Prostate gland (tissue), 2 donors: ENCODE data around the gene CCDC85A. TPM values are rescaled to one million over a fixed set of nuclear protein-coding genes. Genes with fewer than 3 reads are reported as not detected.

ENCODE experiments used
- DNase-seq: peaks from one replicate; pipeline ENCODE4 v3.0.0-alpha.2; 2019; ENCODE audit warnings: low spot score
- H3K27ac ChIP-seq, 2 donors: fragments of 200-600 bp; sonication (generic); 2 replicates each; pipeline ENCODE4 v1.5.1; 2017 to 2019
- H3K27me3 ChIP-seq: fragments of 200-600 bp; sonication (generic); replicated peaks from 2 replicates; pipeline ENCODE4 v1.5.1; 2019; ENCODE audit not compliant: insufficient read depth
- H3K36me3 ChIP-seq, 2 donors: fragments of 200-600 bp; sonication (generic); 1 replicate in 1 of 2; 2 replicates in 1 of 2; pipeline versions ENCODE4 v1.5.1 to v1.8.1; 2017 to 2019
- H3K4me1 ChIP-seq: fragments of 200-600 bp; sonication (generic); replicated peaks from 2 replicates; pipeline ENCODE4 v1.5.1; 2019
- H3K4me3 ChIP-seq, 2 donors: fragments of 200-600 bp; sonication (generic); 2 replicates each; pipeline ENCODE4 v1.5.1; 2017 to 2019
- H3K9me3 ChIP-seq: fragments of 200-600 bp; sonication (generic); 2 replicates; pipeline ENCODE4 v1.5.1; 2017
- CTCF ChIP-seq, 4 experiments: fragments of 200-600 bp in 2 of 4; fragments of 450-650 bp in 2 of 4; sonication (generic) in 2 of 4; IDR thresholded peaks; 1 replicate in 3 of 4; 2 replicates in 1 of 4; pipeline ENCODE4 v1.5.1; 2016 to 2019; ENCODE audit warnings: antibody characterized with exemption in 4 of 4, mild to moderate bottlenecking in 2 of 4, moderate library complexity in 2 of 4
- POLR2A ChIP-seq: fragments of 450-650 bp; IDR thresholded peaks from one replicate; pipeline ENCODE4 v1.6.1; 2016; ENCODE audit warnings: antibody characterized with exemption, mild to moderate bottlenecking
- POLR2AphosphoS5 ChIP-seq: sonication (generic); formaldehyde crosslinking; IDR thresholded peaks from one replicate; pipeline ENCODE4 v1.6.1; 2017; ENCODE audit warnings: antibody characterized with exemption
- WGBS: methylation state at CpG from one replicate; pipeline ENCODE4 v1.1.5; 2018; 5-methylcytosine and 5-hydroxymethylcytosine counted together
- intact Hi-C: fragments of 100-400 bp; cut with DNase I; formaldehyde crosslinking; loops from one replicate; pipeline ENCODE4 v1.14.2; 2022
- total RNA-seq, 2 donors: library from RNA; depleted of rRNA; stranded (reverse); fragments of >200 nt; gene quantifications; one replicate each; pipeline ENCODE4 v1.1.0, GENCODE V29; 2016

CCDC85A gene
- total RNA-seq, 2 donors from 2014 or later, result 1.5 to 4.5 TPM

GRCh38 chr2:56230156-56230555 is 46.4 kb downstream of the CCDC85A start:
- WGBS, result 26% methylated on average over 2 of the region's 2 CpGs
- no peaks in the 10 kb centered on the region for H3K27me3 ChIP-seq
- no peak overlapping the region for H3K4me3 ChIP-seq
- H3K4me1 ChIP-seq, result no peaks in the 10 kb centered on the region
- intact Hi-C loops, result no loop called here
- no peaks in the 10 kb centered on the region for H3K9me3 ChIP-seq
- no peaks in the 10 kb centered on the region for H3K36me3 ChIP-seq
- H3K27ac ChIP-seq, result no peak overlapping the region
- no peak for TF ChIP-seq CTCF (IDR thresholded peaks at IDR 0.05)
- no peak for TF ChIP-seq POLR2A
- TF ChIP-seq POLR2AphosphoS5, result peak; percentile 44
- DNase-seq, result no peak

GRCh38 chr2:56231361-56231760 is 47.6 kb downstream of the CCDC85A start:
- 95% methylated on average over 3 of the region's 3 CpGs for WGBS
- intact Hi-C loops, result no loop called here
- no peaks in the 10 kb centered on the region for H3K4me1 ChIP-seq
- no peak for DNase-seq
- H3K4me3 ChIP-seq, result no peak overlapping the region
- no peak for TF ChIP-seq POLR2A
- no peak for TF ChIP-seq CTCF (IDR thresholded peaks at IDR 0.05)
- no peak for TF ChIP-seq POLR2AphosphoS5
- H3K27me3 ChIP-seq, result no peaks in the 10 kb centered on the region
- no peaks in the 10 kb centered on the region for H3K36me3 ChIP-seq
- no peak overlapping the region for H3K27ac ChIP-seq
- no peaks in the 10 kb centered on the region for H3K9me3 ChIP-seq

GRCh38 chr2:56232912-56233311 is 49.1 kb downstream of the CCDC85A start:
- no peak overlapping the region for H3K4me3 ChIP-seq
- H3K4me1 ChIP-seq, result no peaks in the 10 kb centered on the region
- DNase-seq, result no peak
- H3K27me3 ChIP-seq, result no peaks in the 10 kb centered on the region
- no peaks in the 10 kb centered on the region for H3K36me3 ChIP-seq
- 92% methylated on average over 2 of the region's 2 CpGs for WGBS
- no peak overlapping the region for H3K27ac ChIP-seq
- intact Hi-C loops, result no loop called here
- H3K9me3 ChIP-seq, result no peaks in the 10 kb centered on the region
- TF ChIP-seq POLR2A (no peak), CTCF (IDR thresholded peaks at IDR 0.05) (no peak), POLR2AphosphoS5 (no peak)

GRCh38 chr2:56234241-56234640 is 50.5 kb downstream of the CCDC85A start:
- Histone ChIP-seq H3K27ac (no peak overlapping the region), H3K4me1 (no peaks in the 10 kb centered on the region), H3K27me3 (no peaks in the 10 kb centered on the region), H3K9me3 (no peaks in the 10 kb centered on the region), H3K4me3 (no peak overlapping the region), H3K36me3 (no peaks in the 10 kb centered on the region)
- TF ChIP-seq CTCF (IDR thresholded peaks at IDR 0.05) (no peak), POLR2A (no peak), POLR2AphosphoS5 (no peak)
- 88% methylated on average over 2 of the region's 2 CpGs for WGBS
- intact Hi-C loops, result no loop called here
- DNase-seq, result no peak

GRCh38 chr2:56239030-56239429 is 55.2 kb downstream of the CCDC85A start:
- no peak for DNase-seq

More at GRCh38 chr2:56239030-56239429, 55.2 kb downstream of the CCDC85A start:
- Histone ChIP-seq H3K36me3 (no peaks in the 10 kb centered on the region), H3K9me3 (no peaks in the 10 kb centered on the region), H3K27ac (no peak overlapping the region), H3K4me1 (no peaks in the 10 kb centered on the region), H3K27me3 (no peaks in the 10 kb centered on the region), H3K4me3 (no peak overlapping the region)
- intact Hi-C loops, result no loop called here
- 40% methylated on average over 2 of the region's 2 CpGs for WGBS
- TF ChIP-seq POLR2A (no peak), CTCF (IDR thresholded peaks at IDR 0.05) (no peak), POLR2AphosphoS5 (no peak)
